ENCODE data around the gene RXRA. TPM values are rescaled to one million over a fixed set of nuclear protein-coding genes. Genes with fewer than 3 reads are reported as not detected.

RXRA gene
- total RNA-seq, 6 donors from 2014 or later: 43.8 to 92.7 (median 74.1) TPM

DNA sequence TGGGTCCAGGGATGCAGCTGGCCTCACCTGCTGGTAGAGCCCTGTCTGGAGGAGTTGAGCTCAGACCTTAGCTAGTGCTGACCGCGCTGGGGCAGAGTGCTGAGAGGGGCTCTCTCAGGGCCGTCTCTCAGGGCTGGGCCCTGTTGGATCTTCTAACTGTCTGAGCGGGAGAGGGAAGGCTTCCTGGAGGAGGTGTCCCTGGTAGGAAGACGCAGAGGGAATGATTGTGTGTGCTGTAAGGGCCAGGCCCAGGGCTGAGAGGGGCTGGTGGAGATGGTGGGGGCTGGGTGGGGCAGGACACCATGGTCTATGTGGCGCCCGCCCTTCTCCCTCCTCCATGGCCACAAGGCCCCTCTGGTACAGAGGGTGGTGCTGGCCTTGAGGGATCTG is 55.0 kb downstream of the RXRA start:
- Histone ChIP-seq H3K27me3 (no peaks in the 10 kb centered on the region), H3K4me3 (no peak overlapping the region), H3K36me3 (no peaks in the 10 kb centered on the region), H3K27ac (peak overlapping the region in 3 of 4 donors; percentile 68 to 94 (median 79)), H3K9me3 (no peaks in the 10 kb centered on the region), H3K4me1 (peaks cover 90 to 99% (median 97%) of the 10 kb centered on the region in 4 donors)
- ATAC-seq (ENCODE audit: low FRiP score in 2 of 2) (no peak), DNase-seq (no peak)
- 87 to 91% methylated on average over 5 to 7 of the region's 7 CpGs for WGBS, 2 donors
- TF ChIP-seq, protein P1, sequence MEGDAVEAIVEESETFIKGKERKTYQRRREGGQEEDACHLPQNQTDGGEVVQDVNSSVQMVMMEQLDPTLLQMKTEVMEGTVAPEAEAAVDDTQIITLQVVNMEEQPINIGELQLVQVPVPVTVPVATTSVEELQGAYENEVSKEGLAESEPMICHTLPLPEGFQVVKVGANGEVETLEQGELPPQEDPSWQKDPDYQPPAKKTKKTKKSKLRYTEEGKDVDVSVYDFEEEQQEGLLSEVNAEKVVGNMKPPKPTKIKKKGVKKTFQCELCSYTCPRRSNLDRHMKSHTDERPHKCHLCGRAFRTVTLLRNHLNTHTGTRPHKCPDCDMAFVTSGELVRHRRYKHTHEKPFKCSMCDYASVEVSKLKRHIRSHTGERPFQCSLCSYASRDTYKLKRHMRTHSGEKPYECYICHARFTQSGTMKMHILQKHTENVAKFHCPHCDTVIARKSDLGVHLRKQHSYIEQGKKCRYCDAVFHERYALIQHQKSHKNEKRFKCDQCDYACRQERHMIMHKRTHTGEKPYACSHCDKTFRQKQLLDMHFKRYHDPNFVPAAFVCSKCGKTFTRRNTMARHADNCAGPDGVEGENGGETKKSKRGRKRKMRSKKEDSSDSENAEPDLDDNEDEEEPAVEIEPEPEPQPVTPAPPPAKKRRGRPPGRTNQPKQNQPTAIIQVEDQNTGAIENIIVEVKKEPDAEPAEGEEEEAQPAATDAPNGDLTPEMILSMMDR (IDR thresholded peaks at IDR 0.05): no peak
- no peak for TF ChIP-seq POLR2AphosphoS5 (IDR thresholded peaks at IDR 0.05)
- TF ChIP-seq EP300 (IDR thresholded peaks at IDR 0.05): no peak
- TF ChIP-seq POLR2A (IDR thresholded peaks at IDR 0.05): no peak

DNA sequence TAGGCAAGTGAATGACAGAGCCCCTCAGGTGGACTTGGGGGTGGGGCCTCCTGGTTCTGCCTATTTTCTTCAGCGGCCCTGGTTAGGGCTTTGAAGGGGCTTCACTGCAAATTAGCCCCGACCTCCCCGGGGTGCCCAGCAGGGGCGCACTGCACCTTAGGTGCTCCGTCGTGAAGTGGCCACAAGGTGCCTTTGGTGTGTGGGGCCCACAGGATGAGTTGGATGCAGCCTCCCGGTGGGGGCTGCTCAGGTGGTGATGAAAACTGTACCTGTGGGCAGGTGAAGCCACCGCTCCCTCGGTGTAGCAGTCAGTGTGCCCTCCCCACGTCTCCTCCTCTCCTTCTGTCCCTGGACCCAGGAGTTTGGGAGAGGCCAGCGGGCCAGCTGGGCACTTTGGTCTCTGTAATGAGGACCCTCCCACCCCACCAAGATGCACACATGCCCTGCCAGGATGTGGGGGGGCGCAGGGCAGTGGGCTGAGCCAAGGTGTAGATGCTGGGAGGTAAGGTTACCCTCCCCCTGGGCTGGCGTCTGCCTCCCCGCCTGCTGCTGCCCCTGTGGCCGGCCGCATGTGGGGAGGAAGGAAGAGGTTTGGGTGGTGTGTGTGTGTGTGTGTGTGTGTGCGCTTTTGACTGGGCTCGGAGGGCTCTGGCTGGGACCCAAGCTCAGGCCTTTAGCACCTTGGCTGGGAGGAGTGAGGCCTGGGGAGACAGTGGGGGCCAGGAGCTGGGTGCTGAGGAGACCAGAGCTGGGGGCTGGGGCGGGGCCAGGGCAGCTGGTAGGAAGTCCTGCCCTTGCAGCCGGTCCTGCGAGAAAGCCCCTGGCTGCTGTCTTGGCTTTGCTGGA is 55.6 kb downstream of the RXRA start:
- Histone ChIP-seq H3K4me1 (peaks cover 90 to 98% (median 97%) of the 10 kb centered on the region in 4 donors), H3K4me3 (no peak overlapping the region), H3K9me3 (no peaks in the 10 kb centered on the region), H3K36me3 (no peaks in the 10 kb centered on the region), H3K27ac (peak overlapping the region in 3 of 4 donors; percentile 28 to 94 (median 68)), H3K27me3 (no peaks in the 10 kb centered on the region)
- ATAC-seq (ENCODE audit: low FRiP score in 2 of 2) (peak in 1 of 2 donors; percentile 4), DNase-seq (peak in 1 of 2 donors; percentile 56)
- WGBS, 2 donors: 33 to 47% methylated on average over 15 to 18 of the region's 21 CpGs
- TF ChIP-seq EP300 (IDR thresholded peaks at IDR 0.05): no peak
- TF ChIP-seq, protein P1 (IDR thresholded peaks at IDR 0.05): peak; percentile 5 to 66 (median 33)
- no peak for TF ChIP-seq POLR2A (IDR thresholded peaks at IDR 0.05)
- peak in 1 of 2 donors; percentile 23 for TF ChIP-seq POLR2AphosphoS5 (IDR thresholded peaks at IDR 0.05)

DNA sequence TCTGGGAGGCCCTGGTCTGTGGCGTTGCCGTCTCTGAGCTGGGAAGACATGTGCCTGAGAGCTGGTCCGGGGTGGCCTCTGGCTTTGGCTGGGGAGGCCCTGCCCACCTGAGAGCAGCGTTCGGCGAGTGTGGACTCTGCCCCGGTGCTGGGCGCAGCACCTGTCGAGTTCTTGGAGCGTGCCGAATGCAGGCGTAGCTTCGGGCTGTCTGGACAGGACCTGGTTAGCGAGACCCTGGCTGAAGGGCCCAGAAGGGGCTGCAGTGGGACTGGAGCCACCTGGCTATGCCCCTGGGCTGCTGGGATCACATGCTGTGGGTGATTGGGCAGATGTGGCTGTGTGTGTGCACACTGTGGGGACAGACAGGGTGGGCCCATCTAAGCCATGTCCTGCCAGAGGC is 56.5 kb downstream of the RXRA start:
- no peaks in the 10 kb centered on the region for H3K9me3 ChIP-seq
- H3K4me3 ChIP-seq: no peak overlapping the region
- peak overlapping the region in 2 of 4 donors; percentile 21 to 94 for H3K27ac ChIP-seq
- H3K27me3 ChIP-seq: no peaks in the 10 kb centered on the region
- DNase-seq: no peak
- H3K36me3 ChIP-seq: no peaks in the 10 kb centered on the region
- TF ChIP-seq POLR2AphosphoS5 (IDR thresholded peaks at IDR 0.05): no peak
- TF ChIP-seq POLR2A (IDR thresholded peaks at IDR 0.05): no peak
- TF ChIP-seq EP300 (IDR thresholded peaks at IDR 0.05): no peak
- TF ChIP-seq, protein P1 (IDR thresholded peaks at IDR 0.05): no peak
- ATAC-seq (ENCODE audit: low FRiP score in 2 of 2): no peak
- WGBS, 2 donors: 90 to 100% methylated on average over 5 to 6 of the region's 14 CpGs
- peaks cover 90 to 98% (median 97%) of the 10 kb centered on the region in 4 donors for H3K4me1 ChIP-seq

DNA sequence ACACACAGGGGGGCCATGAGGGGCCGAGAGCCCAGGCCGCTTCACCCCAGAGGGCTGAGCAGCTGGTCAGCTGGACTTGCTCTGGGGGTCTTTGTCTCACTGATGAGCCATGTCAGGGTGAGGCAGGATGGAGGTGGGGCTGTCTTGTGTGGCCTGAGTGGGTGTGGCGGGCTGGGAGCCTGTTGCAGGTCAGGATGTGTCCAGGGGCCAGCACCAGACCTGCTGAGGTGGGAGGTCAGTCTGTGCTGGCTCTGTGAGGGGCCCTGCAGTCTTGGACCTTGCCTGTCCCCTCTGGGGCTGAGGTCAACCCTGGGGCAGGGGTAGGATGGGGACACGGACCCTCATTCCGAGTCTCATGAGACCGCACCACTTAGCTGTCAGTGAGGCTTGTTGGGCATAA is 56.9 kb downstream of the RXRA start:
- Histone ChIP-seq H3K27me3 (no peaks in the 10 kb centered on the region), H3K4me1 (peaks cover 89 to 98% (median 96%) of the 10 kb centered on the region in 4 donors), H3K9me3 (no peaks in the 10 kb centered on the region), H3K4me3 (no peak overlapping the region), H3K36me3 (no peaks in the 10 kb centered on the region), H3K27ac (peak overlapping the region in 2 of 4 donors; percentile 21 to 94)
- TF ChIP-seq, protein P1 (IDR thresholded peaks at IDR 0.05): no peak
- no peak for TF ChIP-seq EP300 (IDR thresholded peaks at IDR 0.05)
- TF ChIP-seq POLR2AphosphoS5 (IDR thresholded peaks at IDR 0.05): no peak
- no peak for TF ChIP-seq POLR2A (IDR thresholded peaks at IDR 0.05)
- WGBS, 2 donors: 91 to 100% methylated on average over 1 to 3 of the region's 6 CpGs
- DNase-seq: no peak
- ATAC-seq (ENCODE audit: low FRiP score in 2 of 2): no peak

Measured in upper lobe of left lung (tissue), 6 donors.